ENCODE measurements around the gene TIMP2. TPM values are rescaled to one million over a fixed set of nuclear protein-coding genes. Genes with fewer than 3 reads are reported as not detected.

Gene TIMP2
- total and polyA plus RNA-seq, 2 experiments from 2014 or later, result 10.6 to 22.5 TPM

- no peaks in the 10 kb centered on the region for H3K9me2 ChIP-seq (ENCODE audit: insufficient read depth)
- no peak overlapping the region for H3K27ac ChIP-seq (ENCODE audit: low read depth)
- H3K36me3 Mint-ChIP-seq (ENCODE audit: low read depth), result peaks cover 11% of the 10 kb centered on the region; the same call in 2 of the 3 replicates
- no peak overlapping the region for H3K4me3 ChIP-seq
- no peak overlapping the region for H2AFZ ChIP-seq
- H3K4me3 Mint-ChIP-seq, result no peak overlapping the region
- no peak for ATAC-seq
- H3K4me2 ChIP-seq, result no peak overlapping the region
- H3K27me3 ChIP-seq (ENCODE audit: insufficient read depth), result no peaks in the 10 kb centered on the region
- H3F3A ChIP-seq (replicated peaks; ENCODE audit: low read depth), result no peaks in the 10 kb centered on the region
- H3K4me1 ChIP-seq (ENCODE audit: insufficient read depth), result no peaks in the 10 kb centered on the region
- no peak for DNase-seq (ENCODE audit: low spot score)
- H3K27me3 Mint-ChIP-seq (ENCODE audit: insufficient read depth, low read depth, poor library complexity), result peaks cover 13% of the 10 kb centered on the region
- H3K79me2 ChIP-seq (replicated peaks; ENCODE audit: insufficient read depth), result no peaks in the 10 kb centered on the region
- no peak overlapping the region for H3K27ac Mint-ChIP-seq
- peaks cover 24% of the 10 kb centered on the region for H3K9me3 Mint-ChIP-seq
- TF ChIP-seq EZH2 (IDR thresholded peaks at IDR 0.05; ENCODE audit: low read depth, unreplicated experiment) (no peak), STAT1 (IDR thresholded peaks at IDR 0.05; ENCODE audit: unreplicated experiment) (no peak), EZH2phosphoT487 (IDR thresholded peaks at IDR 0.05; ENCODE audit: unreplicated experiment) (no peak), JUNB (IDR thresholded peaks at IDR 0.05; ENCODE audit: unreplicated experiment) (no peak), CREB1 (CRISPR knock-in tag; IDR thresholded peaks at IDR 0.05; ENCODE audit: low read depth) (no peak), ZNF462 (CRISPR knock-in tag; IDR thresholded peaks at IDR 0.05) (no peak)
- H3K36me3 ChIP-seq (ENCODE audit: insufficient read depth), result no peaks in the 10 kb centered on the region
- no peaks in the 10 kb centered on the region for H3K4me1 Mint-ChIP-seq
- H4K20me1 ChIP-seq (replicated peaks; ENCODE audit: insufficient read depth), result no peaks in the 10 kb centered on the region
Measured at GRCh38 chr17:78946631-78947030, 21.4 kb upstream of the TIMP2 start.

GRCh38 chr17:78946131-78946530 lies 20.9 kb upstream of the TIMP2 start:
- Histone ChIP-seq H3K4me3 (no peak overlapping the region), H3K4me2 (no peak overlapping the region), H2AFZ (no peak overlapping the region), H3F3A (replicated peaks; ENCODE audit: low read depth) (no peaks in the 10 kb centered on the region), H3K27ac (ENCODE audit: low read depth) (no peak overlapping the region), H3K27me3 (ENCODE audit: insufficient read depth) (no peaks in the 10 kb centered on the region), H3K4me1 (ENCODE audit: insufficient read depth) (no peaks in the 10 kb centered on the region), H3K36me3 (ENCODE audit: insufficient read depth) (no peaks in the 10 kb centered on the region), H4K20me1 (replicated peaks; ENCODE audit: insufficient read depth) (no peaks in the 10 kb centered on the region), H3K9me2 (ENCODE audit: insufficient read depth) (no peaks in the 10 kb centered on the region), H3K79me2 (replicated peaks; ENCODE audit: insufficient read depth) (no peaks in the 10 kb centered on the region)
- no peak overlapping the region for H3K4me3 Mint-ChIP-seq
- H3K9me3 Mint-ChIP-seq, result peaks cover 19% of the 10 kb centered on the region
- H3K27ac Mint-ChIP-seq, result no peak overlapping the region
- peaks cover 9% of the 10 kb centered on the region; the same call in 2 of the 3 replicates for H3K36me3 Mint-ChIP-seq (ENCODE audit: low read depth)
- H3K4me1 Mint-ChIP-seq, result no peaks in the 10 kb centered on the region
- H3K27me3 Mint-ChIP-seq (ENCODE audit: insufficient read depth, low read depth, poor library complexity), result peaks cover 13% of the 10 kb centered on the region
- no peak for ATAC-seq
- DNase-seq (ENCODE audit: low spot score), result no peak
- no peak for TF ChIP-seq ZNF114 (CRISPR knock-in tag; IDR thresholded peaks at IDR 0.05)
- no peak for TF ChIP-seq CTCF (conservative IDR thresholded peaks at IDR 0.05; ENCODE audit: low read depth in 2 of 2)
- no peak for TF ChIP-seq JUNB (IDR thresholded peaks at IDR 0.05; ENCODE audit: unreplicated experiment)
- no peak for TF ChIP-seq STAT1 (IDR thresholded peaks at IDR 0.05; ENCODE audit: unreplicated experiment)
- TF ChIP-seq POLR2AphosphoS5 (IDR thresholded peaks at IDR 0.05; ENCODE audit: low read depth), result no peak
- TF ChIP-seq ZNF331 (CRISPR knock-in tag; IDR thresholded peaks at IDR 0.05; ENCODE audit: low read depth), result no peak
- no peak for TF ChIP-seq REST (IDR thresholded peaks at IDR 0.05; ENCODE audit: unreplicated experiment)
- no peak for TF ChIP-seq CREB1 (CRISPR knock-in tag; IDR thresholded peaks at IDR 0.05; ENCODE audit: low read depth)

Measured in GM23338 (cell line).